SK-N-SH (cell line): ENCODE data around the gene BRDT. TPM values are rescaled to one million over a fixed set of nuclear protein-coding genes. Genes with fewer than 3 reads are reported as not detected.

ENCODE experiments used
- CTCF ChIA-PET: fragments of 300-600, 350-600 bp; formaldehyde crosslinking; extraction: SDS; loops from one replicate; lab custom pipeline; 2021; lab: Yijun Ruan, JAX
- POLR2A ChIA-PET: fragments of 350-600 bp; sonication (Branson Sonifier 250); formaldehyde crosslinking; extraction: SDS; loops from one replicate; lab custom pipeline; 2020; ENCODE audit warnings: antibody characterized with exemption, inconsistent platforms; lab: Yijun Ruan, JAX
- DNase-seq: peaks from one replicate; pipeline ENCODE4 v3.0.0; 2012
- H2AFZ ChIP-seq: fragments of 200-600 bp; sonication (generic); 2 replicates; pipeline ENCODE4 v1.8.1; 2016; ENCODE audit warnings: antibody characterized with exemption, mild to moderate bottlenecking, low read depth
- H3F3A ChIP-seq: fragments of 200-600 bp; sonication (generic); replicated peaks from 2 replicates; pipeline ENCODE3; 2016; ENCODE audit warnings: antibody characterized with exemption, mild to moderate bottlenecking; ENCODE audit not compliant: insufficient read depth
- H3K27ac ChIP-seq, 2 experiments: fragments of 200-500 bp in 1 of 2; fragments of 200-600 bp in 1 of 2; sonication (Bioruptor generic) in 1 of 2; sonication (generic), shearing (Covaris generic) in 1 of 2; 2 replicates each; pipeline versions ENCODE4 v1.5.1 to v1.6.1; 2014 to 2016; ENCODE audit warnings: low read depth in 2 of 2, inconsistent platforms in 1 of 2, low read length in 1 of 2, mild to moderate bottlenecking in 1 of 2, mixed read lengths in 1 of 2
- H3K27me3 ChIP-seq: fragments of 200-600 bp; sonication (generic), shearing (Covaris generic); 2 replicates; pipeline ENCODE4 v1.6.1; 2016; ENCODE audit warnings: mixed run types; ENCODE audit not compliant: insufficient read depth
- H3K36me3 ChIP-seq, 2 experiments: fragments of 200-500 bp in 1 of 2; fragments of 200-600 bp in 1 of 2; sonication (Bioruptor generic) in 1 of 2; sonication (generic) in 1 of 2; replicated peaks in 1 of 2; 2 replicates each; pipeline versions ENCODE3 to v1.5.1; 2014 to 2016; ENCODE audit warnings: low read length in 1 of 2, mild to moderate bottlenecking in 1 of 2; ENCODE audit not compliant: insufficient read depth in 2 of 2, control insufficient read depth in 1 of 2
- H3K4me1 ChIP-seq, 2 experiments: fragments of 200-500 bp in 1 of 2; fragments of 200-600 bp in 1 of 2; sonication (Bioruptor generic) in 1 of 2; sonication (generic), shearing (Covaris generic) in 1 of 2; 2 replicates each; pipeline versions ENCODE4 v1.5.1 to v1.6.1; 2014 to 2016; ENCODE audit warnings: low read depth in 1 of 2, low read length in 1 of 2, mixed run types in 1 of 2; ENCODE audit not compliant: insufficient read depth in 2 of 2, control insufficient read depth in 1 of 2
- H3K4me2 ChIP-seq: fragments of 200-600 bp; sonication (generic), shearing (Covaris generic); 2 replicates; pipeline ENCODE4 v1.6.1; 2017; ENCODE audit warnings: mixed run types
- H3K4me3 ChIP-seq, 2 experiments: fragments of 200-500 bp in 1 of 2; fragments of 200-600 bp in 1 of 2; sonication (Bioruptor generic) in 1 of 2; sonication (generic), shearing (Covaris generic) in 1 of 2; 2 replicates each; pipeline versions ENCODE4 v1.5.1 to v1.8.1; 2014 to 2016; ENCODE audit warnings: low read depth in 2 of 2, inconsistent platforms in 1 of 2, low read length in 1 of 2, mild to moderate bottlenecking in 1 of 2, mixed read lengths in 1 of 2, moderate library complexity in 1 of 2
- H3K79me2 ChIP-seq: fragments of 200-600 bp; sonication (generic); 2 replicates; pipeline ENCODE4 v1.8.1; 2017; ENCODE audit warnings: mild to moderate bottlenecking; ENCODE audit not compliant: insufficient read depth
- H3K9ac ChIP-seq: fragments of 200-600 bp; sonication (generic); 2 replicates; pipeline ENCODE4 v1.6.1; 2017; ENCODE audit warnings: mixed run types
- H3K9me2 ChIP-seq: fragments of 200-600 bp; sonication (generic); 2 replicates; pipeline ENCODE4 v1.6.1; 2017; ENCODE audit warnings: mixed run types
- H3K9me3 ChIP-seq: fragments of 200-600 bp; sonication (generic); 2 replicates; pipeline ENCODE4 v1.6.1; 2017; ENCODE audit warnings: mixed run types, mild to moderate bottlenecking, moderate library complexity
- H4K20me1 ChIP-seq: fragments of 200-600 bp; sonication (generic); 2 replicates; pipeline ENCODE4 v1.6.1; 2017; ENCODE audit warnings: mild to moderate bottlenecking, mixed run types; ENCODE audit not compliant: insufficient read depth
- ELF1 ChIP-seq: IDR thresholded peaks from 2 replicates; pipeline ENCODE4 v1.4.0; 2012
- EP300 ChIP-seq, 2 experiments: IDR thresholded peaks; 2 replicates each; pipeline versions ENCODE4 v1.4.0 to v1.6.1; 2012; ENCODE audit warnings: borderline replicate concordance in 1 of 2, low read depth in 1 of 2, low read length in 1 of 2
- FOSL2 ChIP-seq: IDR thresholded peaks from 2 replicates; pipeline ENCODE4 v1.4.0; 2012; ENCODE audit warnings: low read depth, mild to moderate bottlenecking, moderate library complexity, borderline replicate concordance
- FOXJ3 ChIP-seq: sonication (generic); formaldehyde crosslinking; IDR thresholded peaks from 2 replicates; pipeline ENCODE4 v1.5.1; 2020; ENCODE audit warnings: mild to moderate bottlenecking, missing genetic modification reagents
- MXI1 ChIP-seq: IDR thresholded peaks from 2 replicates; pipeline ENCODE4 v1.6.1; 2012; ENCODE audit warnings: mild to moderate bottlenecking, low read depth, low read length, improper control_type of control experiment
- NFIC ChIP-seq: IDR thresholded peaks from 2 replicates; pipeline ENCODE4 v1.4.0; 2012; ENCODE audit warnings: borderline replicate concordance
- POLR2AphosphoS5 ChIP-seq: IDR thresholded peaks from 2 replicates; pipeline ENCODE4 v1.6.1; 2012; ENCODE audit warnings: low read depth, low read length
- RAD21 ChIP-seq: IDR thresholded peaks from 2 replicates; pipeline ENCODE4 v1.6.1; 2012; ENCODE audit warnings: mild to moderate bottlenecking, low read length
- RCOR1 ChIP-seq: fragments of 150-350 bp; IDR thresholded peaks from 2 replicates; pipeline ENCODE4 v1.6.1; 2017; ENCODE audit warnings: antibody characterized with exemption, low read length
- RXRA ChIP-seq: IDR thresholded peaks from 2 replicates; pipeline ENCODE4 v1.4.0; 2012; ENCODE audit warnings: low read depth, mild to moderate bottlenecking, borderline replicate concordance
- SIN3A ChIP-seq: IDR thresholded peaks from 2 replicates; pipeline ENCODE4 v1.6.1; 2012; ENCODE audit warnings: low read depth, mild to moderate bottlenecking, low read length, moderate library complexity, borderline replicate concordance
- TAF1 ChIP-seq: IDR thresholded peaks from 2 replicates; pipeline ENCODE4 v1.6.1; 2012; ENCODE audit warnings: low read depth, mild to moderate bottlenecking, low read length, moderate library complexity, borderline replicate concordance
- TEAD4 ChIP-seq: IDR thresholded peaks from 2 replicates; pipeline ENCODE4 v1.4.0; 2012; ENCODE audit warnings: mild to moderate bottlenecking, borderline replicate concordance; ENCODE audit not compliant: insufficient read depth
- YY1 ChIP-seq: IDR thresholded peaks from 2 replicates; pipeline ENCODE4 v1.4.0; 2012; ENCODE audit warnings: low read depth, mild to moderate bottlenecking
- WGBS: methylation state at CpG from one replicate; pipeline ENCODE4 v1.1.6; 2017; ENCODE audit warnings: low lambda C conversion rate; 5-methylcytosine and 5-hydroxymethylcytosine counted together
- polyA plus RNA-seq, 3 experiments: library from polyadenylated mRNA; depleted of rRNA; stranded (reverse); fragments of >200 nt; gene quantifications; 2 replicates each; pipeline ENCODE4 v1.2.3, GENCODE V29; 2012
- TF ChIP-seq, protein P1 (sequence below): IDR thresholded peaks from 2 replicates; pipeline ENCODE4; 2012
- TF ChIP-seq, protein P2 (sequence below): IDR thresholded peaks from 2 replicates; pipeline ENCODE4 v1.4.0; 2012; ENCODE audit warnings: low read depth, borderline replicate concordance
- TF ChIP-seq, protein P3 (sequence below): fragments of 150-350 bp; IDR thresholded peaks from 2 replicates; pipeline ENCODE4 v1.6.1; 2016; ENCODE audit warnings: mild to moderate bottlenecking, low read depth, low read length
- TF ChIP-seq, protein P4 (sequence below): fragments of 150-350 bp; IDR thresholded peaks from 2 replicates; pipeline ENCODE4 v1.6.1; 2017; ENCODE audit warnings: antibody characterized with exemption, low read length, low read depth, borderline replicate concordance

BRDT gene
- polyA plus RNA-seq, 1 of the 3 experiments (the other 2 are of a cell fraction) = not detected

DNA sequence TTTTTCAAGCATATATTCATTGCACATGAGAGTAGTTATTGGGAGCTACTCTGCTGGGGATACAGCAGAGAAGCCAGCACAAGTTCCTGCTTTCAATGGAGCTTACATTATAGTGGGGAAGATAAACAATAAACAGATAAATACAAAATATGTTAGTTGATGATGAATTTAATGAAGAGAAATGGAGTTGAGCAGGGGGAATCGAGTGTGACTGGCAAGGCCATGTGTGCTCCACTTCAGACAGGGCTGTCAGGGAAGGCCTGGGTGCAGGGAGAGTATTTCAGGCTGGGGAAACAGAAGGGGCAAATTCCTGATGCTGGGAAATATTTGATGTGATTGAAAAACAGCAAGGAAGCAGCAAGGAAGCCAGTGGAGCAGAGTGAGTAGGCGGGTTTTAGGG is 21.2 kb upstream of the BRDT start:
- Histone ChIP-seq H2AFZ (no peak overlapping the region), H3K27ac (no peak overlapping the region), H3K9ac (no peak overlapping the region), H3K36me3 (no peaks in the 10 kb centered on the region), H4K20me1 (no peaks in the 10 kb centered on the region), H3K9me2 (no peaks in the 10 kb centered on the region), H3K9me3 (no peaks in the 10 kb centered on the region), H3K4me2 (no peak overlapping the region), H3F3A (no peaks in the 10 kb centered on the region), H3K79me2 (no peaks in the 10 kb centered on the region), H3K4me1 (no peaks in the 10 kb centered on the region), H3K4me3 (no peak overlapping the region), H3K27me3 (no peaks in the 10 kb centered on the region)
- POLR2A ChIA-PET = no interaction called here
- WGBS = 64% methylated on average over 2 of the region's 2 CpGs
- no peak for DNase-seq
- CTCF ChIA-PET = interaction anchor here (0.7 to 4.5 kb wide), 12 partner anchors 9 to 762 kb away, joined by 3 to 19 read pairs (median 3); no protein-coding TSS in a partner anchor
- TF ChIP-seq, protein P1, sequence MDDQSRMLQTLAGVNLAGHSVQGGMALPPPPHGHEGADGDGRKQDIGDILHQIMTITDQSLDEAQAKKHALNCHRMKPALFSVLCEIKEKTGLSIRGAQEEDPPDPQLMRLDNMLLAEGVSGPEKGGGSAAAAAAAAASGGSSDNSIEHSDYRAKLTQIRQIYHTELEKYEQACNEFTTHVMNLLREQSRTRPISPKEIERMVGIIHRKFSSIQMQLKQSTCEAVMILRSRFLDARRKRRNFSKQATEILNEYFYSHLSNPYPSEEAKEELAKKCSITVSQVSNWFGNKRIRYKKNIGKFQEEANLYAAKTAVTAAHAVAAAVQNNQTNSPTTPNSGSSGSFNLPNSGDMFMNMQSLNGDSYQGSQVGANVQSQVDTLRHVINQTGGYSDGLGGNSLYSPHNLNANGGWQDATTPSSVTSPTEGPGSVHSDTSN = no peak
- TF ChIP-seq, protein P2, sequence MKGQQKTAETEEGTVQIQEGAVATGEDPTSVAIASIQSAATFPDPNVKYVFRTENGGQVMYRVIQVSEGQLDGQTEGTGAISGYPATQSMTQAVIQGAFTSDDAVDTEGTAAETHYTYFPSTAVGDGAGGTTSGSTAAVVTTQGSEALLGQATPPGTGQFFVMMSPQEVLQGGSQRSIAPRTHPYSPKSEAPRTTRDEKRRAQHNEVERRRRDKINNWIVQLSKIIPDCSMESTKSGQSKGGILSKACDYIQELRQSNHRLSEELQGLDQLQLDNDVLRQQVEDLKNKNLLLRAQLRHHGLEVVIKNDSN = no peak
- TF ChIP-seq RAD21 (no peak), TAF1 (no peak), MXI1 (no peak), FOSL2 (no peak), POLR2AphosphoS5 (no peak), RXRA (no peak), FOXJ3 (no peak), SIN3A (no peak), NFIC (no peak), EP300 (IDR thresholded peaks at IDR 0.05; ENCODE audit: borderline replicate concordance in 1 of 2, low read depth in 1 of 2, low read length in 1 of 2) (no peak), YY1 (no peak), ELF1 (no peak), TEAD4 (no peak), RCOR1 (no peak)
- TF ChIP-seq, protein P3, sequence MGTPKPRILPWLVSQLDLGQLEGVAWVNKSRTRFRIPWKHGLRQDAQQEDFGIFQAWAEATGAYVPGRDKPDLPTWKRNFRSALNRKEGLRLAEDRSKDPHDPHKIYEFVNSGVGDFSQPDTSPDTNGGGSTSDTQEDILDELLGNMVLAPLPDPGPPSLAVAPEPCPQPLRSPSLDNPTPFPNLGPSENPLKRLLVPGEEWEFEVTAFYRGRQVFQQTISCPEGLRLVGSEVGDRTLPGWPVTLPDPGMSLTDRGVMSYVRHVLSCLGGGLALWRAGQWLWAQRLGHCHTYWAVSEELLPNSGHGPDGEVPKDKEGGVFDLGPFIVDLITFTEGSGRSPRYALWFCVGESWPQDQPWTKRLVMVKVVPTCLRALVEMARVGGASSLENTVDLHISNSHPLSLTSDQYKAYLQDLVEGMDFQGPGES = no peak
- TF ChIP-seq, protein P4, sequence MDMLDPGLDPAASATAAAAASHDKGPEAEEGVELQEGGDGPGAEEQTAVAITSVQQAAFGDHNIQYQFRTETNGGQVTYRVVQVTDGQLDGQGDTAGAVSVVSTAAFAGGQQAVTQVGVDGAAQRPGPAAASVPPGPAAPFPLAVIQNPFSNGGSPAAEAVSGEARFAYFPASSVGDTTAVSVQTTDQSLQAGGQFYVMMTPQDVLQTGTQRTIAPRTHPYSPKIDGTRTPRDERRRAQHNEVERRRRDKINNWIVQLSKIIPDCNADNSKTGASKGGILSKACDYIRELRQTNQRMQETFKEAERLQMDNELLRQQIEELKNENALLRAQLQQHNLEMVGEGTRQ = no peak
